HCT116 (cell line): Measurements from ENCODE around the gene TAB3. TPM values are rescaled to one million over a fixed set of nuclear protein-coding genes. Genes with fewer than 3 reads are reported as not detected.

ENCODE experiments used
- ATAC-seq: fragments of 200-7000 bp; cut with Tn5 transposase; 2 replicates; pipeline ENCODE4 v1.9.1; 2020; ENCODE audit warnings: mild to moderate bottlenecking, moderate library complexity
- BruUV-seq: library from RNA; stranded (reverse); fragments of 400-500 nt; replicated peaks from 2 replicates; lab custom pipeline; 2021; lab: Mats Ljungman, UMichigan
- CTCF ChIA-PET: fragments of 300-600 bp; sonication (Branson Sonifier 250); formaldehyde crosslinking; loops from one replicate; lab custom pipeline; 2021; ENCODE audit warnings: antibody characterized with exemption; lab: Charles Lee
- POLR2A ChIA-PET: fragments of 300-600, 350-600 bp; sonication (Branson Sonifier 250); formaldehyde crosslinking; loops from one replicate; lab custom pipeline; 2021; ENCODE audit warnings: antibody characterized with exemption; lab: Charles Lee
- RAD21 ChIA-PET, 2 experiments: fragments of 300-600 bp; sonication (Branson Sonifier 250); formaldehyde crosslinking; loops; one replicate each; lab custom pipeline; 2023; ENCODE audit warnings: low total read pairs in 2 of 2; ENCODE audit not compliant: uncharacterized antibody in 2 of 2, unreplicated experiment in 2 of 2, low non-redundant PET in 1 of 2; lab: Charles Lee
- DNase-seq: peaks from one replicate; pipeline ENCODE4 v3.0.0-alpha.2; 2010; ENCODE audit warnings: low read depth, low spot score
- H2AFZ ChIP-seq: fragments of 200-600 bp; shearing (Covaris generic), sonication (generic); 2 replicates; pipeline ENCODE4 v1.6.1; 2017; ENCODE audit warnings: low read depth, mixed run types, mixed read lengths, antibody characterized with exemption, low read length; ENCODE audit not compliant: poor library complexity, severe bottlenecking
- H3K27ac ChIP-seq: 2 replicates; pipeline ENCODE4 v1.5.1; 2012; ENCODE audit warnings: low read depth, low read length
- H3K27me3 ChIP-seq: fragments of 200-600 bp; sonication (generic); 2 replicates; pipeline ENCODE4 v1.6.1; 2016; ENCODE audit warnings: mixed run types, low read length, mixed read lengths; ENCODE audit not compliant: insufficient read depth
- H3K36me3 ChIP-seq, 2 experiments: fragments of 200-500 bp in 1 of 2; fragments of 200-600 bp in 1 of 2; sonication (Bioruptor generic) in 1 of 2; sonication (generic) in 1 of 2; 2 replicates each; pipeline versions ENCODE4 v1.5.1 to v1.6.1; 2014 to 2016; ENCODE audit warnings: low read length in 2 of 2, inconsistent platforms in 1 of 2, mixed read lengths in 1 of 2, mixed run types in 1 of 2; ENCODE audit not compliant: insufficient read depth in 2 of 2, control insufficient read depth in 1 of 2
- H3K4me1 ChIP-seq, 2 experiments: fragments of 200-600 bp in 1 of 2; sonication (generic) in 1 of 2; 2 replicates each; pipeline versions ENCODE4 v1.5.1 to v1.6.1; 2012 to 2017; ENCODE audit warnings: low read length in 2 of 2, inconsistent platforms in 1 of 2, mild to moderate bottlenecking in 1 of 2, mixed read lengths in 1 of 2, mixed run types in 1 of 2, moderate library complexity in 1 of 2; ENCODE audit not compliant: insufficient read depth in 2 of 2, control insufficient read depth in 1 of 2
- H3K4me2 ChIP-seq: fragments of 200-600 bp; sonication (generic); 2 replicates; pipeline ENCODE4 v1.6.1; 2017; ENCODE audit warnings: mixed run types, low read length, mixed read lengths
- H3K4me3 ChIP-seq, 2 experiments: fragments of 200-600 bp in 1 of 2; sonication (generic) in 1 of 2; replicated peaks in 1 of 2; 2 replicates each; pipeline ENCODE4 v1.5.1; 2011 to 2016; ENCODE audit warnings: low read length in 2 of 2, control low read depth in 1 of 2, low read depth in 1 of 2, mild to moderate bottlenecking in 1 of 2, mixed read lengths in 1 of 2, mixed run types in 1 of 2
- H3K79me2 ChIP-seq: fragments of 200-600 bp; sonication (generic); 2 replicates; pipeline ENCODE4 v1.6.1; 2017; ENCODE audit warnings: mild to moderate bottlenecking, mixed run types, low read length, moderate library complexity, mixed read lengths; ENCODE audit not compliant: insufficient read depth
- H3K9ac ChIP-seq: fragments of 200-600 bp; sonication (generic); 2 replicates; pipeline ENCODE4 v1.6.1; 2016; ENCODE audit warnings: low read length, mixed read lengths
- H3K9me2 ChIP-seq: fragments of 200-600 bp; sonication (generic), shearing (Covaris generic); 2 replicates; pipeline ENCODE4 v1.6.1; 2017; ENCODE audit warnings: mixed run types, mild to moderate bottlenecking, moderate library complexity; ENCODE audit not compliant: insufficient read depth
- H3K9me3 ChIP-seq, 2 experiments: fragments of 200-500 bp in 1 of 2; fragments of 200-600 bp in 1 of 2; sonication (Bioruptor generic) in 1 of 2; sonication (generic) in 1 of 2; 2 replicates each; pipeline ENCODE4 v1.6.1; 2014 to 2017; ENCODE audit warnings: low read length in 2 of 2, mixed read lengths in 2 of 2, inconsistent platforms in 1 of 2, low read depth in 1 of 2, mild to moderate bottlenecking in 1 of 2, mixed run types in 1 of 2, moderate library complexity in 1 of 2; ENCODE audit not compliant: control insufficient read depth in 1 of 2, insufficient read depth in 1 of 2
- H4K20me1 ChIP-seq: fragments of 200-600 bp; sonication (generic), shearing (Covaris generic); 2 replicates; pipeline ENCODE4 v1.6.1; 2017; ENCODE audit warnings: mixed run types, mild to moderate bottlenecking, moderate library complexity; ENCODE audit not compliant: insufficient read depth
- CBX3 ChIP-seq: IDR thresholded peaks from 2 replicates; pipeline ENCODE4 v1.6.1; 2012; ENCODE audit warnings: low read depth
- CEBPB ChIP-seq: IDR thresholded peaks from 2 replicates; pipeline ENCODE4 v1.6.1; 2012; ENCODE audit warnings: low read depth
- EGR1 ChIP-seq: IDR thresholded peaks from 2 replicates; pipeline ENCODE4 v1.6.1; 2012; ENCODE audit warnings: low read depth
- EZH2 ChIP-seq: fragments of 200-600 bp; sonication (generic); IDR thresholded peaks from 2 replicates; pipeline ENCODE4 v1.6.1; 2017; ENCODE audit warnings: antibody characterized with exemption, mixed run types
- EZH2phosphoT487 ChIP-seq: fragments of 200-600 bp; IDR thresholded peaks from 2 replicates; pipeline ENCODE4 v1.6.1; 2018; ENCODE audit warnings: antibody characterized with exemption, borderline replicate concordance
- JUND ChIP-seq: IDR thresholded peaks from 2 replicates; pipeline ENCODE4 v1.6.1; 2012
- POLR2AphosphoS5 ChIP-seq: IDR thresholded peaks from 2 replicates; pipeline ENCODE4 v1.6.1; 2011; ENCODE audit warnings: mild to moderate bottlenecking, low read depth, low read length, moderate library complexity
- RAD21 ChIP-seq: IDR thresholded peaks from 2 replicates; pipeline ENCODE4 v1.6.1; 2012; ENCODE audit warnings: low read depth, mild to moderate bottlenecking
- SIN3A ChIP-seq: IDR thresholded peaks from 2 replicates; pipeline ENCODE4 v1.6.1; 2012; ENCODE audit warnings: low read depth
- SP1 ChIP-seq: IDR thresholded peaks from 2 replicates; pipeline ENCODE4 v1.6.1; 2012; ENCODE audit warnings: low read depth
- SRF ChIP-seq: IDR thresholded peaks from 2 replicates; pipeline ENCODE4 v1.6.1; 2012; ENCODE audit warnings: low read depth
- TCF7L2 ChIP-seq: IDR thresholded peaks from 2 replicates; pipeline ENCODE4 v1.7.0; 2011; ENCODE audit warnings: borderline replicate concordance, inconsistent platforms; ENCODE audit not compliant: insufficient read depth, insufficient read length; ENCODE audit errors: extremely low read depth
- YY1 ChIP-seq: IDR thresholded peaks from 2 replicates; pipeline ENCODE4 v1.6.1; 2011; ENCODE audit warnings: low read length, low read depth, moderate library complexity, mild to moderate bottlenecking; ENCODE audit not compliant: insufficient replicate concordance; ENCODE audit errors: extremely low read depth
- ZFX ChIP-seq: fragments of 450-650 bp; IDR thresholded peaks from 2 replicates; pipeline ENCODE4 v1.6.1; 2017
- intact Hi-C: fragments of 100-400 bp; cut with micrococcal nuclease; formaldehyde crosslinking; loops from 2 replicates; pipeline ENCODE4 v1.10.0; 2022
- total RNA-seq: library from RNA; stranded (reverse); gene quantifications from one replicate; pipeline ENCODE4 v1.2.1, GENCODE V29; 2021; ENCODE audit not compliant: unreplicated experiment

TAB3 gene
- total RNA-seq, 1 experiment from 2014 or later, result 11.2 TPM

DNA sequence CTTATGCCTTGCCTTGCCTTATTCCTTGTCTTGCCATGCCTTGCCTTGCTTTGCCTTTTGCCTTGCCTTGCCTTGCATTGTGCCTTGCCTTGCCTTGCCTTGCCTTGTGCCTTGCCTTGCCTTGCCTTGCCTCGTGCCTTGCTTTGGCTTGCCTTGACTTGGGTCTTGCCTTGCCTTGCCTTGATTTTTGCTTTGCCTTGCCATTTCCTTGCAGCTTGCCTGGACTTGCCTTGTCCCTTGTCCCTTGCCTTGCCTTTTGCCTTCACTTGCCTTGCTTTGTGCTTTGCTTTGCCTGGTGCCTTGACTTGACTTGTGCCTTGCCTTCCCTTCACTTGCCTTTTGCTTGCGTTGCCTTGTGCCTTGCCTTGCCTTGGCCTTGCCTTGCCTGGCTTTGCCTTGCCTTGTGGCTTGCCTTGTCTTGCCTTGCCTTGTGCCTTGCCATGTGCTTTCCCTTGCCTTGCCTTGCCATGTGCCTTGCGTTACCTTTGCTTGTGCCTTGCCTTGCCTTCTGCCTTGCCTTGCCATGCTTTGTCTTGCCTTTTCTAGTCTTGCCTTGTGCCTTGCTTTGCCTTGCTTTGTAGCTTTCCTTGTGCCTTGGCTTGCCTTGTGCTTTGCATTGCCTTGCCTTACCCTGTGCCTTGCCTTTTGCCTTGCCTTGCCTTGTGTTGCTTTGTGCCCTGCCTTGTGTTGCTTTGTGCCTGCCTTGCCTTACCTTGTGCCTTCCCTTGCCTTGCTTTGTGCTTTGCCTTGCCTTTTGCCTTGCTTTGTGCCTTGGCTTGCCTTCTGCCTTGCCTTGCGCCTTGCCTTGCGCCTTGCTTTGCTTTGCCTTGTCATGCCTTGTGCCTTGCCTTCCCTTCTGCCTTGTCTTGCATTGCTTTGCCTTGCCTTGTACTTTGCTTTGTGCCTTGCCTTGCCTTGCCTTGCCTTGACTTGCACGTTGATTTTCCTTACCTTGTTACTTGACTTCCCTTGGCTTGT lies 92.8 kb downstream of the TAB3 start:
- Histone ChIP-seq H4K20me1 (no peaks in the 10 kb centered on the region), H3K36me3 (no peaks in the 10 kb centered on the region), H3K9ac (no peak overlapping the region), H3K9me3 (no peaks in the 10 kb centered on the region), H3K4me1 (no peaks in the 10 kb centered on the region), H3K27me3 (no peaks in the 10 kb centered on the region), H2AFZ (no peak overlapping the region), H3K4me2 (no peak overlapping the region), H3K4me3 (no peak overlapping the region), H3K79me2 (no peaks in the 10 kb centered on the region), H3K27ac (no peak overlapping the region), H3K9me2 (no peaks in the 10 kb centered on the region)
- BruUV-seq, result no TSS peak
- no peak for DNase-seq
- ChIA-PET POLR2A (no interaction called here), CTCF (no interaction called here), RAD21 (no interaction called here)
- intact Hi-C loops, result no loop called here
- TF ChIP-seq ZFX (no peak), CBX3 (no peak), EGR1 (no peak), EZH2phosphoT487 (no peak), POLR2AphosphoS5 (no peak), SIN3A (no peak), YY1 (no peak), CEBPB (no peak), TCF7L2 (no peak), SRF (no peak), SP1 (no peak), EZH2 (no peak), RAD21 (no peak), JUND (no peak)
- no peak for ATAC-seq
